Measurements from ENCODE around the gene MINPP1. TPM values are rescaled to one million over a fixed set of nuclear protein-coding genes. Genes with fewer than 3 reads are reported as not detected.

Gene MINPP1
- total and polyA plus RNA-seq, 10 donors, result 5.1 to 21.3 (median 10.5) TPM

DNA sequence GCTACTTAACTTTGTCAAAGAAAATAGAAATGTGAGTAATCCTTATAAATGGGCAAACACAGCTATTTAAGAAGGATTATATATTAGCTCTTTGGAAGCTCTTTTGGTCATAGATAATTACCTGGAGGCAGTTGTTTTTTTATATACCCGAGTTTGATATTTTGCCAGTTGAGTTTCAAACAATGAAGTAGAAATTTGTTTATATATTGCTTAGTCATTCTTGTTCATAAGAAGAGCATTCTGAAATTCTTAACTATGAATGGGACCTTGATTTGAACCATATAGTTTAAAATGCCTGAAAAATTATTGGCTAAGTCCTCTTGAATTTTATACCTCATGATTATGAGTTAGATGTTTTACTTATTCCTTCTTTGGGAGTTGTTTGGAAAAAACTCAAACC, 36.4 kb downstream of the MINPP1 start:
- no peak for DNase-seq
- H3K27ac ChIP-seq, result no peak overlapping the region
- peaks cover 0 to 40% (median 9%) of the 10 kb centered on the region in 6 donors for H3K36me3 ChIP-seq
- peaks cover 0 to 20% (median 11%) of the 10 kb centered on the region in 6 donors for H3K4me1 ChIP-seq
- no peak overlapping the region for H3K4me3 ChIP-seq
- intact Hi-C loops (cut with DNase I; ENCODE audit: low total_unique reads), result no loop called here
- 88 to 98% (median 94%) methylated on average over 1 of the region's 1 CpG for WGBS, 5 donors
- TF ChIP-seq, protein P1, sequence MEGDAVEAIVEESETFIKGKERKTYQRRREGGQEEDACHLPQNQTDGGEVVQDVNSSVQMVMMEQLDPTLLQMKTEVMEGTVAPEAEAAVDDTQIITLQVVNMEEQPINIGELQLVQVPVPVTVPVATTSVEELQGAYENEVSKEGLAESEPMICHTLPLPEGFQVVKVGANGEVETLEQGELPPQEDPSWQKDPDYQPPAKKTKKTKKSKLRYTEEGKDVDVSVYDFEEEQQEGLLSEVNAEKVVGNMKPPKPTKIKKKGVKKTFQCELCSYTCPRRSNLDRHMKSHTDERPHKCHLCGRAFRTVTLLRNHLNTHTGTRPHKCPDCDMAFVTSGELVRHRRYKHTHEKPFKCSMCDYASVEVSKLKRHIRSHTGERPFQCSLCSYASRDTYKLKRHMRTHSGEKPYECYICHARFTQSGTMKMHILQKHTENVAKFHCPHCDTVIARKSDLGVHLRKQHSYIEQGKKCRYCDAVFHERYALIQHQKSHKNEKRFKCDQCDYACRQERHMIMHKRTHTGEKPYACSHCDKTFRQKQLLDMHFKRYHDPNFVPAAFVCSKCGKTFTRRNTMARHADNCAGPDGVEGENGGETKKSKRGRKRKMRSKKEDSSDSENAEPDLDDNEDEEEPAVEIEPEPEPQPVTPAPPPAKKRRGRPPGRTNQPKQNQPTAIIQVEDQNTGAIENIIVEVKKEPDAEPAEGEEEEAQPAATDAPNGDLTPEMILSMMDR (IDR thresholded peaks at IDR 0.05 in 8 of 11, conservative IDR thresholded peaks at IDR 0.05 in 3 of 11), result no peak
- TF ChIP-seq POLR2AphosphoS5 (IDR thresholded peaks at IDR 0.05) (no peak), POLR2A (IDR thresholded peaks at IDR 0.05) (no peak)
- no peaks in the 10 kb centered on the region for H3K27me3 ChIP-seq (replicated peaks in 1 of 7)
- H3K9me3 ChIP-seq, result peaks cover 0 to 23% (median 15%) of the 10 kb centered on the region in 8 donors

- intact Hi-C loops (cut with DNase I; ENCODE audit: low total_unique reads), result no loop called here
- peaks cover 0 to 23% (median 15%) of the 10 kb centered on the region in 8 donors for H3K9me3 ChIP-seq
- no peak for DNase-seq
Observed at GRCh38 chr10:87544721-87545120, 40.0 kb downstream of the MINPP1 start.

GRCh38 chr10:87545783-87546182, 41.1 kb downstream of the MINPP1 start:
- Histone ChIP-seq H3K4me1 (peaks cover 0 to 33% (median 19%) of the 10 kb centered on the region in 6 donors), H3K4me3 (no peak overlapping the region), H3K27ac (peak overlapping the region in 3 of 8 donors; percentile 11 to 41 (median 34)), H3K36me3 (peaks cover 0 to 48% (median 10%) of the 10 kb centered on the region in 6 donors), H3K9me3 (peaks cover 0 to 23% (median 15%) of the 10 kb centered on the region in 8 donors), H3K27me3 (replicated peaks in 1 of 7) (no peaks in the 10 kb centered on the region)
- intact Hi-C loops (cut with DNase I; ENCODE audit: low total_unique reads), result no loop called here
- WGBS, 5 donors, result 69 to 79% (median 72%) methylated on average over 5 of the region's 5 CpGs
- no peak for DNase-seq
- TF ChIP-seq, protein P1 (IDR thresholded peaks at IDR 0.05 in 8 of 11, conservative IDR thresholded peaks at IDR 0.05 in 3 of 11), result no peak
- TF ChIP-seq POLR2A (IDR thresholded peaks at IDR 0.05) (no peak), POLR2AphosphoS5 (IDR thresholded peaks at IDR 0.05) (no peak)

More at GRCh38 chr10:87544721-87545120, 40.0 kb downstream of the MINPP1 start:
- H3K4me1 ChIP-seq, result peaks cover 0 to 33% (median 19%) of the 10 kb centered on the region in 6 donors
- no peak overlapping the region for H3K4me3 ChIP-seq
- peaks cover 0 to 53% (median 10%) of the 10 kb centered on the region in 6 donors for H3K36me3 ChIP-seq
- no peak for TF ChIP-seq POLR2AphosphoS5 (IDR thresholded peaks at IDR 0.05)
- no peak for TF ChIP-seq POLR2A (IDR thresholded peaks at IDR 0.05)
- TF ChIP-seq, protein P1 (IDR thresholded peaks at IDR 0.05 in 8 of 11, conservative IDR thresholded peaks at IDR 0.05 in 3 of 11), result no peak
- H3K27ac ChIP-seq, result peak overlapping the region in 3 of 8 donors; percentile 4 to 39 (median 34)
- H3K27me3 ChIP-seq (replicated peaks in 1 of 7), result no peaks in the 10 kb centered on the region

- H3K4me1 ChIP-seq, result peaks cover 0 to 33% (median 19%) of the 10 kb centered on the region in 6 donors
- H3K4me3 ChIP-seq, result no peak overlapping the region
- intact Hi-C loops (cut with DNase I; ENCODE audit: low total_unique reads), result no loop called here
- peak overlapping the region in 3 of 8 donors; percentile 28 to 41 (median 34) for H3K27ac ChIP-seq
- 44 to 63% (median 56%) methylated on average over 7 of the region's 7 CpGs for WGBS, 5 donors
- no peak for DNase-seq
- H3K9me3 ChIP-seq, result peaks cover 0 to 23% (median 15%) of the 10 kb centered on the region in 8 donors
- H3K36me3 ChIP-seq, result peaks cover 0 to 46% (median 10%) of the 10 kb centered on the region in 6 donors
- TF ChIP-seq POLR2A (IDR thresholded peaks at IDR 0.05) (no peak), POLR2AphosphoS5 (IDR thresholded peaks at IDR 0.05) (peak in 1 of 3 donors; percentile 46)
- TF ChIP-seq, protein P1 (IDR thresholded peaks at IDR 0.05 in 8 of 11, conservative IDR thresholded peaks at IDR 0.05 in 3 of 11), result no peak
- no peaks in the 10 kb centered on the region for H3K27me3 ChIP-seq (replicated peaks in 1 of 7)
Observed at GRCh38 chr10:87546210-87546609, 41.5 kb downstream of the MINPP1 start.
